GM19455 (cell line): ENCODE data around the gene NKX1-1.
"Not testable (repeated sequence)": the region's sequence is repeated elsewhere in the genome, so short reads cannot be mapped to it uniquely, and the experiment has no call there.

Experiments
- ATAC-seq: cut with Tn5 transposase; IDR thresholded peaks from one replicate; pipeline ENCODE4 v1.9.1; 2021; ENCODE audit not compliant: unreplicated experiment

The NKX1-1 gene

DNA sequence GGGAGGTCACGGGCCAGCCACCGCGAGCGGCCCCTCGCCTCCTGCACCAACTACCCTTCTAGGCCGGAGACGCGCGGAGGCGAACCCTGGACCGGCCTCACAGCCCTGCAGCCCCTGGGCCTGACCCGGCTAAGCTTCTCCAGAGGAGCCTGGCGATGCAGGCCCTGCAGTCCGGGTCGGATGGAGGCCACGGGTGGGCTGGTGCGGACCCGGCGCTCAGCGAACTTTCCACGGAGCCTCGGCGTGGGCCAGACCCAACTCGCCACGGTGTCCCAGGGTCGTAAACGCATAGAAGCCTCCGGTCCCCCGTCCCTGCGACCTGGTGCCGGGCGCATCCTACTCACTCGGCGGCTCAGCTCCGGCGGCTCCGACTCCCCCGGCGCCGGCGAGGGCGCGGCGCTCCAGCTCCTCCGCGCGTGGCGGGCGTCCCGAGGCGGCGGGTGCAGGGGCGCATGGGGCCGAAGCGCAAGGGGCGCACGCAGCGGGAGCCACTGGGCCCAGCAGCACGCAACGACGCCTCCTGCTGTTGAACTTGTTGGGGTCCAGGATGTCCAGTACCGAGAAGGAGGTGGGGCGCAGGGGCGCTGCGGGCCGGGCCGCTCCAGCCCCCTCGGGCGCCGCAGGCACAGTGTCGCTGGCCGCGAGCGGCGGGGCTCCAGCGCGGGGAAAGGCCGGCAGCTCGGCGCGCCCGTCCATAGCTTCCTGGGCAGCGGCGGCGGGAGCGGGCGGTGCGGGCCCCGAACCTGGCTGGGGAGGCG is 427 bp downstream of the NKX1-1 start:
- ATAC-seq, result no peak

DNA sequence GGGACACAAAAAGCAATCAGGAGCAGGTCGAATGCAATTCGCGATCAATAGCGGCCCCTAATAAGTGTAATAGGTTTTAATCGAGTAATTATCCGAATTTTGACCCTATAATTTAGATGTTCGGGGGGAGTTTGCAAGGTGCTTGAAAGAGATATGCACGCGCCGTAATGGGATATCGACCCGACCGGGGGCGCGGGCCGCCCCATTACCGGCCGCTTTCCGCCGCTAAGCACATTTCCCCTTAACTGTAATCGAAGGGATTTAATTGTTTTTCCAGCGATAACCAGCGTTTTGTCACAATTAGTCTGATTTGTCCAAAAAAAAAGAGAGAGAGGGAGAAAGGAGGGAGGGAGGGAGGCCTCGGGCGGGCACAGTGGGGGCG is 997 bp downstream of the NKX1-1 start:
- no peak for ATAC-seq

DNA sequence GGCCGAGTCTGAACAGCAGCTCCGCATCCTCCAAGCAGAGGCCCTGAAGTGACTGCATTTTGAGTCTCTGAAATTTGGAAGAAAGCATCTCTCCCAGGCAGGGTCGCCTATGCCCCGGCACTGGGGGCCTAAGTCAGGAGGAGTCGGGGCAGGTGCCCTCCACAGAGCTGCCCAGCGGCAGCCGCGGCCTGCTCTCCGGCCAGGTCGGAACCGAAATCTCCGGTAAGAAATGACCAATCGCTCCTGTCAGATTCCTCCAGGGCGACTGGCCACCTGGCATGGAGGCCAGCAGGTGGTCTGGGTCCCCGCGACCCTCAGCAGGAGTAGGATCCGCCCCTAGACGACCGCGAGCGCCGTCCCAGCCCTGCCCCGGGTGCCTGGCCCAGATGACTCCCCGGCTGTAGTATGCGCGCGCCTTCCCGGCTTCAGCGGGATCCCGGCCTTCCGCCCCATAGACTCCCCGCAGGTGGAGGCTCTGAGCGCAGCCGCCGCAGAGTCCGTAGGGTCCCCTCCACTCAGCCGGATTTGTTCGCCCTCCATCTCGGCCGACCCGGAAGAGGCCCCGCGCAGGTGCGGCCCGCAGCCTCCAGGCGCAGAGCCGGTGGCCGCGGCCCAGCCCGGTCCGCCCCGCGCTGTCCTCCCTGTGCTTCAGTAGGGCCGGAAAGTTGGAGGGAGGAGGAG is 1.5 kb downstream of the NKX1-1 start:
- ATAC-seq, result no peak

DNA sequence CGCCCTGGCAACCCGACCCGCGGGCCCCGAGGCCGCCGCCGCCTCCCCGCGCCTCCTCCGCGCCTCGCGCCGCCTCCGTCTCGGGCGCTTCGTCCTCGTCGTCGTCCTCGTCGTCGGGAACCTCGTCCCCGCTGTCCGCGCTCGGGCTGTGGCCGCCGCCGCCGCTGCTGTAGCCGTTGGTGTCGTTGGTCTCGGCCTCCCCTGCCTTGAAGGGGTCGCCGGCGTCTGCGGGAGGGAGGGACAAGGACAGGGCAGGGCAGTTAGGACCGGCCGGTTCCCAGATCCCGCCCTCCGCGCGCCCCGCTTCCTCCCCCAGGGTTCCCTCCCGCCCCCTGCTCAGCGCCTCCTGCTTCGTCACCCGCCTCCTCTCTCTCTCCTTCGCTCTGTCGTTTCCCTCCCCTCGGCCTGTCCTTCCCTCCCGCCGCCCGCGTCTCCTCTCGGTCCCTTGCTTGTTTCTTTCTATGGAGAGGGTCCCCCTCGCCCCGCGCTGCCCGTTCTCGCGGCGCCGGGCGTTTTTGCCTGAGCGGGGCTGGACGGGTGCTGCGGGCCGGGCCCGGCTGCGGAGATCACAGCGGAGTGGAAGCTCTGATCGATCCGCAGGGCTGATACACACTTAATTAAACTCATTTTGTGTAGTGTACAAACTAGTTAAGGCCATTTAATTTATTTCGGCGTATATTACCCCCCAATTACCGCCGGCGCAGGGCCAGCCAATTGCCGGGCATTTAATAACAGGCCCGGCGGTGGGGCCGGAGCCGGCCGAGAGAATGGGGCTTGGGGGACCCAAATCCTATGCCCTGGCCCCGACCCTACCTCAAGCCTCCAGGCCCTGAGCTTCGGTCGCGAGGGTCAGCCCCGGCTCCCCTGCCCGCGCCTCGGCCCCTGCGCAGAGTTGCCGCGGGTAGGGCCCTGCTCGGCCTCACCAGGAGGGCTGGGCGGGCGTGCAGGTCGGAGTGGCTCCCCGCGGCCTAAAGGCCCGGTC is 2.4 kb downstream of the NKX1-1 start:
- ATAC-seq, result no peak

DNA sequence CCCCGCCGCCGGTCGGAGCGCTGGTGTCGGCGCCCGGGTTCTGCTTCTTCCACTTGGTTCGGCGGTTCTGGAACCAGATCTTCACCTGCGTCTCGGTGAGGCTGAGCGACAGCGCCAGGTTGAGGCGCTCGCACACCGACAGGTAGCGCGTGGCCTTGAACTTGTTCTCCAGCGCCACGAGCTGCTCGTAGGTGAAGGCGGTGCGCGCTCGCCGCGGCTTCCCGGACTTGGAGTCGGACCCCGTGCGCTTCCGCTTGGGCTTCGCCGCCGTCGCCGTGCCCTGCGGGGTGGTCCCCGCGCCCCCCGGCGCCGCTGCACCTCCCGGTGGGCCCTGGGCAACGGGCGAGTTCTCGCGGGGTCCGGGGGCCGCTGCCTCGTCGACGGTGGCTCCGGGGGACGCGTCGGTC is 3.1 kb downstream of the NKX1-1 start:
- no peak for ATAC-seq

DNA sequence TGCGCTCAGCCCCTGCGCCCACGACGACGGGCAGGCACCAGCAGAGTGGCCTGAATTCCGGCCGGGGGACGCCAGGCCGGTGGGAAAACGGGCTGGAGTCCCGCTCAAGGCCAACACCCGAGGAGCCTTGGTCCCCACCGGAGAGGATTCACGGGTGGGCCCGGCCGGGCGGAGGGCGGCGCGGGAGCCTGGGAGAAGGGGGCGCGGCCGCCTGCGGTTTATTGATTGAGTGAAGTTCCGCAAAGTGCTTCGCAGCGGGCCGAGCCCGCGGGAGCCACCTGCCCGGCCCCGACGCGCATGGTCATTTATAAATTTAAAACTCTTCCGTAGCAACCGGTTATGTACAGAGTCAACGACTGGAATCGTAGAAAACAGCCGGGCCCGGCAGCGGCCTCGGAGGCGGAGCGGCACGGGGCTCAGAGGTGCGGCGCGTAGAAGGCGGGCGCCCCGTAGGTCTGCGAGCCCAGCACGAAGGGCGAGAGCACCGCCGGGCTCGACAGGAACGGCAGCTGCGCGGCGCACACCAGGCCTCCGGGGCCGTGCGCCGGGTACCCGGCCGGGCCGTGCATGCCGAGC is 3.6 kb downstream of the NKX1-1 start:
- no peak for ATAC-seq

DNA sequence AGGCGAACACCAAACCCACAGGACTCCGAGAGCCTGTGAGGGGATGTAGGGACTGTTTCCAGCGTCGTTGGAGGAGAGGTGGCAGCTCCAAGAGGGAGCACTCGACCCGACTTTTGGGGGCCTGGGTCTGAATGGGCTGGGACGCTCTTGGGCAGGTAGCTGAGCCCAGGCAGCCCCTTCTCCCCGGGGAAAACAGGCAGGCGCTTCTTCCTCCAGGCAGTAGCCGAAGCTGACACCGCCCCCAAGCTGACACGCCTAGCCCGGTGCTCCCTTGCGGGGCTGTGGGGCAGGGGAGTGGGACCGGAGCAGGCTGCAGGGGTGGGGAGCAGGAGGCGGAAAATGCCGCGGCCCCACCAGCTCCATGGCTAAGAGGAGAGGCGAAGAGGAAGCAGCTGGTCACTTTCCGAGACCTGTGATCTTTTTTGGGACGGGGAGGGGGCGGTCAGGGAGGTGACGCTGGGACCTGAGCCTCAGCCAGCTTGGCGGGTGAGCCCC is 4.2 kb downstream of the NKX1-1 start:
- ATAC-seq, result no peak

DNA sequence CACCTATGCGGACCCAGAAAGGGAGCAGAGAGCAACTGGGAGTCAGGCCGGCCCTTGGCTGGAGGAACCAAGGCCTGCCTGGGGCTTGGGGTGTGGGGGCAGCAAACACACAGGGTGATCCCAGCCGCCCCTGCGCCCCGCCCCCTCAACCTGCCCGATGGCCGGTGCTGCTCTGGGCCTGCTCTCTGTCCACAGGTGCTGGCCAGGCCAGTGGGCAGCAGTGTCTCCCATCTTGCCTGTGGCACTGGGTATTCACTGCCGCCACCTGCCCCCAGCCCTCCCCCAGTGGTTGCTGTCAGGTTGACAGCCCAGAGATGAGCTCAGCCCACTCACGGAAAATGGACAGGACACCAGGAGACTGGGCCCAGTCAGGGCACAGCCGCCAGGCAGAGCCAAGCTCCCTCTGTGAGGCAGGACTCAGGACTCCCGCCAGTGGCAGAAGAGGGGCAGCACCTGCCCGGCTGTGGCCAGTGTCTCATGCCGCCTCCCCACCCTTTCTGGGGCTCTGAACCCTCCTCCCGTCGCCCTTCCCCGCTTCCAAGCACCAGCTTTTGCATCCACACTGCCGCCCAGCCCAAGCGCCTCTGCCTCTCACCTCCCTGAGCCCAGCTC is 4.7 kb downstream of the NKX1-1 start:
- no peak for ATAC-seq

DNA sequence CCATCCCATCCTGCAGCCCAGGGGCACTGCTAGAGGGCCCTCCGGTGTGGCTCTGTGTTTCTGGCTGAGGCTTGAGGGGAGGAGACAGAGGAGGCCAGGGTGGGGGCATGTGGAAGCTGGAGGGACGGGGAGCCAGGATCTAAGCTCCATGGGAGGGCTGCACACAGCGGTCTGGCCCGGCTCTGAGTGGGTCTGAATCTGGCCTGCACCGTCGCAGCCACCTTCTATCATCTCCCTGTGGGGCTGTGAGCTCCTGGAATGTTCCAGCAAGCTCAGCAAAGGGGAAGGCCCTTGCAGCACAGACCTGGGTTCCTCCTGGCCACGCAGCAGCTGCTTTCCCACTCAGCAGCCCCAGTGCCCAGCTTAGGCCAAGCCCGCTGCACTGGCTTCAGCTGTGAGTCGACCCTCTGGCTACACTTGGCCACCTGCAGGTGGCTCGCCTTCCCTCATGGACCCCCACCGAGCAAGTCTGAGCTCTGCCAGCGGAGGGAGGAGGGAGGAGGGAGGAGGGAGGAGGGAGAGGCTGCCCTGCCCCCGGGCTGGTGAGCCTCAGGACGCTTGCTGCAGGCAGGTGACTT is 5.3 kb downstream of the NKX1-1 start:
- ATAC-seq, result no peak

DNA sequence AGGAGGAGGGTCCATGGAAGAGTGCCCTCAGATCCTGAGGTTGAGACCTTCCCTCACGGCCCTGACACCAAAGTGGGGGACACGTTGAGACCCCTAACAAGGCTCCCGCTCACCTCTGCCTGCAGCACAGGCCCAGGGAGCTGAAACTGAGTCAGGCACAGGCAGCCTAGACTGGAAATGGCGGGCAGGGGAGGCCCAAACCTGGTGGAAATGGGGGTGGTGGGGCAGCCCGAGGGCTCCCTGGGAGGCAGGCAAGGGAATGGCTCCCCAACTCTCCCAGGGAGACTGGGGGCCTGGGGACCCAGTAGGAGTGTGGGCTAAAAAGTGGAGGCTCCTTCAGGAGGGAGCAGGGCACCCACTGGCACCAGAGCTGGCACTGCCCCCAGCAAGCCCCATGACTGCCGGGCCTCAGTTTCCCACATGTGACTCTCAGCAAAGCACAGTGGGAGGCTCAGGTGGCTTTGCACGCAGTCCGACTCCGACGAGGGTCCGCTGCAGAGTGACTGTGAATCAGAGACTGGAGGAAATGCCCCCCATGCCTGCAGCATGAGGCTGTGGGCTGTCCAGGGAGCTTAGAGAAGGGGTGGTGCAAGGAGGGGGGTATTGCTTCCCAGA is 5.9 kb downstream of the NKX1-1 start:
- no peak for ATAC-seq

DNA sequence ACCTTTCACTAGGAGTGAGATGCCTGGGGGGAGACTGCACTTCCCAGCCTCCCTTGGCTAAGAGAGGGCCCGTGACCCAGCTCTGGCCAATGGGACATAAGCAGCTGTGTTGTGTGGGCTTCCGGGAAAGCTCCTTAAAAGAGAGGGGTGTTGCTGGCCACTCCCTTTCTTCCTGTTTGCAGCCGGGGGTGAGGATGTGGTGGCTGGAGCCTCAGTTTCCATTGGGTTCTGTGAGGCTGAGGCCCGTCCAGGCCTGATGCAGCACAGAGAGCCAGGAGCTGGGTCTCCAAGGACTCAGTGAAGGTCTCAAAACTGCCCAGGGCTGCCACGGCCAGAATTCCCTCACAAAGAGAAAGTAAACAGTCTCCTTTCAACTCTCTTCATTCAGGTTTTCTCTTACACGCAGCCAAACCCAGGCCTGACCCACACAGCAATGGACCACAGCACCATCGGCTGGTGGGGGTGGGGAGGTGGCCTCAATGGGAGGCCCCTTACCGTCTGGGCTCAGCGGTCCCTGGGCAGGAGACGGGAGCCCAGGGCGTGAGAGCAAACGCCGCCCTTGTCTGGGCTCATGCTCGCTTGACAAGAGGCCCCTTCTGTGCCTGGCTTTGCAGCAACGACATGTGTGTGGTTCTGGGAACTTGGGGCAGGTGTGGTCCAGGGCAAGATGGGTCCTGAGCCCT is 6.6 kb downstream of the NKX1-1 start:
- no peak for ATAC-seq

DNA sequence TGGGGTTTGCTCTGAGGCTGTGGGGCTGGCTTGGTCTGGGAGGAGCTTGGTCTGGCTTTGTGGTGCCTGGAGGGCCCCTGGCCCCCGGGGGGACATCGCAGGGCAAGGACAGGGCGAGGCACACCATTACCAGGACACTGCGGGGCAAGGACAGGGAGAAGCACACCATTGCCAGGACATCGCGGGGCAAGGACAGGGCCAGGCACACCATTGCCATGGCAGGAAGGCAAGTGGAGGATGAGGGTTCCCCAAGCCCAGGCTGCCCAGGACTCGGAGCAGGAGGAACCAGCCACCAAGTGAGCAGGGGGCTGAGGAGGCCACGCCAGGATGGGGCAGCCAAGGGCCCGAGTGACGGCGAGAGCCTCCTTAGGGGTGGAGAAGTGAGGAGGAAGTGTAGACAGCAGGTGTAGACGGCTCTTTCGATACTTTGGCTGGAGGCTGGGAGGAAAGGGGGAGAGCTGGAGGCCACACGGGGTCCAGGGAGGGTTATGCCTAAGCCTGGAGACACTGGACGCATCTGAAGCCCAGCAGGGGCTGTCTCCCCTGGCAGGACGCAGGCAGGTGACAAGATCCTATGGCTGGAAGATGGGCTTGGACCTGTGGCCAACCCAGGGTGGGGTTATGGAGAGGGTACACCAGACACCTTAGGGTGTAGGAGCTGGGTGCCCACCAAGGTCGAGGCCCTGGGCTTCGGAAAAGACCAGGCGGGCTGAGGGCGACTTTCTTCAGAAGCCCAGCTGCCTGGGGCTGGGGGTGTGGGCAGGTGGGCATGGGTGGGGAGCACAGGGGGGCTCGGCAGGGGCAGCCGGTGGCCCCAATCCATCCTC is 7.3 kb downstream of the NKX1-1 start:
- ATAC-seq, result no peak

DNA sequence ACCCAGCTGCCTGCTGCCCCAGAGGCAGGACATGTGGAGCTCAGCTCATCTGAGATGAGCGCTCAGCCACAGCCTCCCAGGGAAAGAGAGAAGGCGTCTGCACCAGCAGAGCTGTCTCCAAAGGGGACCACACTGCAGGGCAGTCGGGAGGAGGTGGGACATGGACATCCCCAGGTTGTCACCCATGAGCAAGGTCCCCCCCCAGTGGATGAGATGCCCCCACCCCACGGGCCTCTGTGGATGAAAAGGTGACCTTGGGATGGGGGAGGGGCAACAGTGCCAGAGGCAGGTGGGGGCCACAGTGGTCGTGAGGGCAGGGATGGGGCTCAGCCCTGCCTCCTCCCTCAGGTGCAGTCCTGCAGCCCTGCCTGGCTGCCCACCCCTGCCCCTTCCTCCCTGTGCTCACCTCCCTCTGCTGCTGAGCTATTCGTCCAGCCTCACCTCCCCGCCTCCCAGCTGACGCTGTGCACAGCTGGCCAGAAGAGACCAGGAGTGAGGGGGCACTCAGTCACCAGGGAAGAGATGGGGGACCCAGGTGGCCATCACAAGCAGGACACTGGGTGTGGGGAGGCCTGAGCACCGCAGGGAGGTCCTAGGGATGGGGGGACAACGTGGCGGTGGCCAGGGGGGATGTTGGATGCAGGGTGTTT is 9.3 kb downstream of the NKX1-1 start:
- ATAC-seq, result no peak

DNA sequence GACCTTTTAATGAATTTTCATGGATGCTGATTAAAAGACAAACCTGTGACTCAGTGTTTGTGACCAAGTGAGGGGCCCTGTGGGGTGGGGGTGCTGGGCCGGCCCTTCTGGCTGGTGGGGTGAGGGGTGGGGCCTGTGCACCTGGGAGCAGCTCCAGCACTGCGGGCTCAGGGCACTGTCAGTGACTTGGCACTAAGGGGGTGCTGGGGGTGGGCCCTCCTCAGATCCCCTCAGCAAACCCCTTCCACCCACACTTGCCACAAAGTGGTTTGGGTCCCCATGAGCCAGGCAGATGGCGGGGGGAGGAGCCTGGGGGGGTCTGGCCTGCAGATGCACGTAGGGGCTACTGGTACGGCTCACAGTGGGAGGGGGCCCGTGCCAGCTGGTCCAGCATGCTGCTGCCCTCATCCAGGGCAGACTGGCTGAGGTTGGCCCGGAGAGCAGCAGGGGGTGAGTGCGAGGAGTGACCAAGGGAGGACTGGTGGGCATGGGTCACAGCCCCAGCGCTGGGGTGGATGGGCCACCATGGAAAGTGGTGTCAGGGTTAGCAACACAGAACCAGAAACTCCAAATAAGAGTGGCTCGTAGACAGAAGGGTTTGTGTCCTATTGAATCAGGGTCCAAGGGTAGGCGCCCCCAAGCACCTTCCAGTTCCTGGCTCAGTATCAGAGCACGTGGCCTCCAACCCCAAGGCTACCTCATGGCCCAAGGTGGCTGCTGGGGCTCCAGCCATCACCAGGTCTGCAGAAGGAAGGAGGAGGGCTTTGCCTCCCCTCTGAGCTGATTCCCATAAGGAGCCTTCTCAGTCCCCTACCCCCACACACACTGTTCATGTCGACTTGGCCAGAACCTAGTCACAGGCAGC is 10.1 kb downstream of the NKX1-1 start:
- no peak for ATAC-seq

DNA sequence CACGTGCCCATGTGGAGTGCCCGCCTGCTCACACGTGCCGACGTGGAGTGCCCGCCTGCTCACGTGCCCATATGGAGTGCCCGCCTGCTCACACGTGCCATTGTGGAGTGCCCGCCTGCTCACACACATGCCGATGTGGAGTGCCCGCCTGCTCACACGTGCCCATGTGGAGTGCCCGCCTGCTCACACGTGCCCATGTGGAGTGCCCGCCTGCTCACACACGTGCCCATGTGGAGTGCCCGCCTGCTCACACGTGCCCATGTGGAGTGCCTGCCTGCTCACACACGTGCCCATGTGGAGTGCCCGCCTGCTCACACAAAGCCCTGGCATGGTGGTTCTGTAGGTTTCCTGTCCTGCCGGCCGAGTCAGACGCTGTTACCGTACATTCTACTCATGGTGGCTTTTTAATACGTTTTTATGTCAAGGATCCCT is 10.8 kb downstream of the NKX1-1 start:
- ATAC-seq, result not testable (repeated sequence)

DNA sequence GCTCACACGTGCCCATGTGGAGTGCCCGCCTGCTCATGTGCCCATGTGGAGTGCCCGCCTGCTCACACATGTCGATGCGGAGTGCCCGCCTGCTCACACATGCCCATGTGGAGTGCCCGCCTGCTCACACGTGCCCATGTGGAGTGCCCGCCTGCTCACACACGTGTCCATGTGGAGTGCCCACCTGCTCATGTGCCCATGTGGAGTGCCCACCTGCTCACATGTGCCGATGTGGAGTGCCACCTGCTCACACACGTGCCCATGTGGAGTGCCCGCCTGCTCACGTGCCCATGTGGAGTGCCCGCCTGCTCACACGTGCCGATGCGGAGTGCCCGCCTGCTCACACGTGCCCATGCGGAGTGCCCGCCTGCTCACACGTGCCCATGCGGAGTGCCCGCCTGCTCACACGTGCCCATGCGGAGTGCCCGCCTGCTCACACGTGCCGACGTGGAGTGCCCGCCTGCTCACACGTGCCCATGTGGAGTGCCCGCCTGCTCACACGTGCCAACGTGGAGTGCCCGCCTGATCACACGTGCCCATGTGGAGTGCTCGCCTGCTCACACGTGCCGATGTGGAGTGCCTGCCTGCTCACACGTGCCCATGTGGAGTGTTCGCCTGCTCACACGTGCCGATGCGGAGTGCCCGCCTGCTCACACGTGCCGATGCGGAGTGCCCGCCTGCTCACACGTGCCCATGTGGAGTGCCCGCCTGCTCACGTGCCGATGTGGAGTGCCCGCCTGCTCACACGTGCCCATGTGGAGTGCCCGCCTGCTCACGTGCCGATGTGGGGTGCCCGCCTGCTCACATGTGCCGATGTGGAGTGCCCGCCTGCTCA is 11.5 kb downstream of the NKX1-1 start:
- not testable (repeated sequence) for ATAC-seq
